ENCODE data around the gene RNLS.
"Not testable (repeated sequence)": the region's sequence is repeated elsewhere in the genome, so short reads cannot be mapped to it uniquely, and the experiment has no call there.

The RNLS gene

DNA sequence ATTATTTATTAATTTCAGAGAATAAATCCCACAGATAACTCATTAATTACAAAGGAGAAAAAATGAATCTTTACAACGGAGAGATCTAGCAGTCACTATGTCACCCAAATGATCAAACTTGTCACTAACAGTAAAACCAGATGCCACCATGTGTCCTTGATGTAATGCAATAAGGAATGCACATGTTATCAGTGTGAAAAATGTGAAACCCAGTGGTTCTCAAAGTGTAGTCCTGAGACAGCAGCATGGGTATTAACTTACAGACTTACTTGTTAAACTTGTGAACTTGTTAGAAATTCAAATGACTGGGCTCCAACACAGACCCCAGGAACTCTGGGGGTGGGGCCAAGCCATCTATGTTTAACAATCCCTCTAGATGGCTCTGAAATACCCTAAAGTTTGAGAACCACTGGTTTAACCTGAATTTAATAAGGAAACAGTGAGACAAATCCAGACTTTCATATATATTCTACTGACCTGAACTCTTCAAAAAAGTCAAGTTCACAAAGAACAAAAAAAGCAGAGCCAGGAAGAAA, 77.4 kb downstream of the RNLS start:
- H3K9ac ChIP-seq (ENCODE audit: low read length) = no peak overlapping the region
- no peaks in the 10 kb centered on the region for H3K36me3 ChIP-seq (ENCODE audit: control insufficient read depth, insufficient read depth, low read length)
- H3K4me3 ChIP-seq (ENCODE audit: low read length) = no peak overlapping the region
- no peaks in the 10 kb centered on the region for H3K27me3 ChIP-seq (ENCODE audit: control insufficient read depth, insufficient read depth, low read length)
- no peaks in the 10 kb centered on the region for H3K4me1 ChIP-seq (ENCODE audit: control insufficient read depth, insufficient read depth, low read length)
- no peak overlapping the region for H3K27ac ChIP-seq (ENCODE audit: low read depth, low read length)

DNA sequence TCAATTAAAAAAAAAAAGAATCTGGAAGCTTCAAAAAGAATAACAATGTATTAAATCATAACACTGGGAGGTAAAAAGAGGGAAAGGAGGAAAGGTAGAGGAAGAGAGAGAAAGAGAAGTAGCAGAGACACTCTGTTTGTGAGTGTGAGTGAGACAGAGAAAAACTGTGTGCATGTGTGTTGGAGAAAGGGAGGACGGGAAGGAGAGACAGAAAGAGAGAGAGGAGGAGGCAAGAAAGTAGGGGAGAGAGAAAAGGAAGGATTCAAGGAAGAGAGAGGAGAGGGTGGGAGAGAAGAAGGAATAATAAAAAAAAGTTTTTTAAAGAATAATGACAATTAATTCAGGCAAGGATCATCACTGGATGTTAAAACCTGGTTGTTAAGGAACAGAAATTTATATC, 77.9 kb downstream of the RNLS start:
- Histone ChIP-seq H3K27me3 (ENCODE audit: control insufficient read depth, insufficient read depth, low read length) (no peaks in the 10 kb centered on the region), H3K4me1 (ENCODE audit: control insufficient read depth, insufficient read depth, low read length) (no peaks in the 10 kb centered on the region), H3K27ac (ENCODE audit: low read depth, low read length) (no peak overlapping the region), H3K36me3 (ENCODE audit: control insufficient read depth, insufficient read depth, low read length) (no peaks in the 10 kb centered on the region), H3K9ac (ENCODE audit: low read length) (no peak overlapping the region), H3K4me3 (ENCODE audit: low read length) (no peak overlapping the region)

DNA sequence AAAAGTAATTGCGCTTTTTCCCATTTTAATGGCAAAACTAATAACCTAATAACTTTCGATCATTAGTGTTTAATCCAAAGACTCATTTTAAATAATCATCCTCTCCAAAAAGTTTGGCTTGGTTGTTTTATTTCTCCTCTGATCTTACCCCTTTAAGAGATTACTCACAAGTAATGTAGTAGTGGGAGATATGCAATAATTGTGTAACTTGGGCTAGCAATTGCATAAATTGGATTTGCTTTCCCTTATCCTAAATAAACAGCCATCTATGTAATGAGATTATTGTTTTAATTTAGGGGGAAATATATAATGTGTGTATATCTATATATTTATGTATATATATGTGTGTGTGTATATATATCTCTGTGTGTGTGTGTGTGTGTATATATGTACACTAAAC, 82.5 kb downstream of the RNLS start:
- H3K4me3 ChIP-seq (ENCODE audit: low read length) = no peak overlapping the region

DNA sequence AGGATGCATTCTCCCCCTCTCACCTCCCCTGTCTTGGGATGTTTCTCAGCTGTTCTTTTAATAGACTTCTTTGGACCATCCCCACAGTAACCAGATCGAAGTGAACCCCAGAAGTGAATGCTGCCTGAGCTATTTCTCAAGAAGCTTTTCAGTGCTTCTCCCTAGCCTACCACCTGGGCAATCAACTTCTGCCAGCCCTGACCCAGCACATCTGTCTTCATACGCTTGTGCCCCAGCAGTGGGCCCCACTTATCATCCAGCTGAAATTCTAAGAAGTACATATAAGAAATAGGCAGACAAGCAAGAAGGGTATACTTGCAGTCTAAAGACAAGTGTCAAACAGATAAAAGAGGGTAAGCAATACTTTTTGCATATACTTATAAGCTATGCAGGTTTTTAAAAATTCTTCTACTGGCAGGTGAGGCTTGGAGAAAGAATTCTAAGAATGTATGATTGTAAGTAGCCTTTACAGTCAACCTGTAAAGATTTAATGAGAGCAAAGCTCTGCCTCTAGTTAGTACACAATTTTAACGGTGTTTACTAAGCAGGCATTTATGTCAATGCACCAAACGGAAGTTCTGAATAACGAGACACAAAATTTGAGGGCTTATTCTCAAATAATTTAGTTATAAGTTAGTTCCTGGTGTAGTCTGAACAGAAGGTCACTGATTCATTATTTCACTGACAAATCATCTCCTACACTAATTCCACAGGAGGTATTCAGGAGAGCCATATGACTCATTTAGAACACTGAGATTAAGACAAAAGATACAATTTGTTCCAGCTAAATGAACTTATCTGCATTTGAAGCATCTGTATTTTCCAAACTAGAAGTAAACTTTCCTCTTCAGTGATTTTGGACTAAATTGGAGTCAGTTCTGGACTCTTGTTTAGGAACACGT, 83.3 kb downstream of the RNLS start:
- H3K27ac ChIP-seq (ENCODE audit: low read depth, low read length) = no peak overlapping the region
- no peaks in the 10 kb centered on the region for H3K36me3 ChIP-seq (ENCODE audit: control insufficient read depth, insufficient read depth, low read length)
- H3K4me3 ChIP-seq (ENCODE audit: low read length) = no peak overlapping the region
- no peaks in the 10 kb centered on the region for H3K27me3 ChIP-seq (ENCODE audit: control insufficient read depth, insufficient read depth, low read length)
- no peak overlapping the region for H3K9ac ChIP-seq (ENCODE audit: low read length)
- no peaks in the 10 kb centered on the region for H3K4me1 ChIP-seq (ENCODE audit: control insufficient read depth, insufficient read depth, low read length)

More for the DNA sequence above, 82.5 kb downstream of the RNLS start:
- Histone ChIP-seq H3K27me3 (ENCODE audit: control insufficient read depth, insufficient read depth, low read length) (no peaks in the 10 kb centered on the region), H3K9ac (ENCODE audit: low read length) (no peak overlapping the region), H3K36me3 (ENCODE audit: control insufficient read depth, insufficient read depth, low read length) (no peaks in the 10 kb centered on the region), H3K27ac (ENCODE audit: low read depth, low read length) (no peak overlapping the region), H3K4me1 (ENCODE audit: control insufficient read depth, insufficient read depth, low read length) (no peaks in the 10 kb centered on the region)

DNA sequence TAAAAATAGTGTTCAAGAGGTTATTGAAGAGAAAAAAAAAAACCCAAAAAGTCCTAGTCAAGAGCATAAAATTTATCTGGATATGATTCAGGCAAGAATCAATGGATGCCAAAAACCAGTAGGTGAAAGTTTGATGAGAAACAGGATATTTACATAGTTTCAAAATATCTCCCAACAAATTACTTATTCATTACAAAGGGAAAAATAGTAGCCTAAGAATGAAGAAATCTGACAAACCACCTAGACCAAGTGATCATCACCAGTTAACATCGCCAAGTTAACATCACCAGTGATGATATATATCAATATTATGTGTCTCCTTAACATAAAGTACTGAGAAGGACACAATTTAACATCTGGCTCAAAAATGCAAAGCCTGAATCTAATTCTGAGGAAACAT, 85.2 kb downstream of the RNLS start:
- H3K36me3 ChIP-seq (ENCODE audit: control insufficient read depth, insufficient read depth, low read length) = no peaks in the 10 kb centered on the region
- H3K27ac ChIP-seq (ENCODE audit: low read depth, low read length) = no peak overlapping the region
- no peaks in the 10 kb centered on the region for H3K4me1 ChIP-seq (ENCODE audit: control insufficient read depth, insufficient read depth, low read length)
- H3K27me3 ChIP-seq (ENCODE audit: control insufficient read depth, insufficient read depth, low read length) = no peaks in the 10 kb centered on the region
- H3K4me3 ChIP-seq (ENCODE audit: low read length) = no peak overlapping the region
- no peak overlapping the region for H3K9ac ChIP-seq (ENCODE audit: low read length)

DNA sequence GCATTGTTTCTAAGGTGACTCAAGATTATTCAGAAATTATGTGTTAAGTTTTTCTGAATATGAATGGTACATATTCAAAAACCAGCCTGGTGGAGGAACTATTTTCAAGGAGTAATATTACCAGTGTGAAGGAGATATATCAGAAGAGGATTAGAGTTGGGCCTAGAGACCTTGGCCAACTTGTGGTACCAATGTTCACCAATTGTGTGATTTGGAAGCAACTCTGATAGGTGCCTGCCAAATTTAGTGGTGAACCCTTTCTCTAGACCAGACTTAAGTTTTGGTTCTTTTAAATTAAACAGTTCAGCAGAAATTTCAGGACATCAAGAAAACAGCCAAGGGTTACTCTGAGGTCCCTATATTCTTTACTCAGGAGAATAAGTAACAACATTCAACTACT, 88.6 kb downstream of the RNLS start:
- Histone ChIP-seq H3K36me3 (ENCODE audit: control insufficient read depth, insufficient read depth, low read length) (no peaks in the 10 kb centered on the region), H3K9ac (ENCODE audit: low read length) (no peak overlapping the region), H3K27me3 (ENCODE audit: control insufficient read depth, insufficient read depth, low read length) (no peaks in the 10 kb centered on the region), H3K4me1 (ENCODE audit: control insufficient read depth, insufficient read depth, low read length) (no peaks in the 10 kb centered on the region), H3K27ac (ENCODE audit: low read depth, low read length) (no peak overlapping the region), H3K4me3 (ENCODE audit: low read length) (no peak overlapping the region)

DNA sequence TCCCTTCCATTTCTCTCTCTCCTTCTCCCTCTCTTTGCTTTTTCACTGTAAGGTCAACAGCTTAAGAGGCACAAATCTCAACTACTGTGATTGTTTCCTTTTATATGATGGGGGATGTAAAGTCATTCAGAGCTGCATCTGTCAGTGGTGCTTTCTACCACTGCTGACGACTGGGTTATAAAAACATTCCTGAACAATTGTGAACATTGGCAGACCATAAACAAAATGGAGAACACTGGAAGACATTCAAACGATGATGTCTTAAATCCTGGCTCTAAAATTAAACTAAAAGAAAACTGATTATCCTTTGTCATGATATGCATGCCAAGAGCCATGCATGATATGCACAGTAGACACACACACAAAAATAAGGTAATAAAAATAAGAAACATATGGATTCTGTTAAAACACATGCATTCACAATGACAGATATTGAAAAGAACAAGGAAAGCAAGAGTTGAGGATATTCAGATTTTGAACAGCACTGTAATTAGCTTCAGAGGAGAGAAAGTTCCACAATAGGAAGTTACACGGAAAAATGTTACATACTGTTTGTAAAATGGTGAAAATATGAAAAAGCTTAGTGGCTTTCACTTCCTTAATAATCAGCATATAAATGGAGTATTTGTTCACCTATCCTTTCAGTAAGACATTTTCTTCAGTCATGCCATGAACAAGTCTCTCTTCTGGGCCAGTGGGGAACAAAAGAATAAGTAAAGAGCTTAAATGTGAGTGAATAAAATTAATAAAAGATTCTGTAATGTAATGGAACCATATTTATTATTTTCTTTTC, 89.2 kb downstream of the RNLS start:
- no peak overlapping the region for H3K9ac ChIP-seq (ENCODE audit: low read length)
- no peak overlapping the region for H3K27ac ChIP-seq (ENCODE audit: low read depth, low read length)
- H3K4me1 ChIP-seq (ENCODE audit: control insufficient read depth, insufficient read depth, low read length) = no peaks in the 10 kb centered on the region
- no peaks in the 10 kb centered on the region for H3K27me3 ChIP-seq (ENCODE audit: control insufficient read depth, insufficient read depth, low read length)
- H3K4me3 ChIP-seq (ENCODE audit: low read length) = no peak overlapping the region
- H3K36me3 ChIP-seq (ENCODE audit: control insufficient read depth, insufficient read depth, low read length) = no peaks in the 10 kb centered on the region

DNA sequence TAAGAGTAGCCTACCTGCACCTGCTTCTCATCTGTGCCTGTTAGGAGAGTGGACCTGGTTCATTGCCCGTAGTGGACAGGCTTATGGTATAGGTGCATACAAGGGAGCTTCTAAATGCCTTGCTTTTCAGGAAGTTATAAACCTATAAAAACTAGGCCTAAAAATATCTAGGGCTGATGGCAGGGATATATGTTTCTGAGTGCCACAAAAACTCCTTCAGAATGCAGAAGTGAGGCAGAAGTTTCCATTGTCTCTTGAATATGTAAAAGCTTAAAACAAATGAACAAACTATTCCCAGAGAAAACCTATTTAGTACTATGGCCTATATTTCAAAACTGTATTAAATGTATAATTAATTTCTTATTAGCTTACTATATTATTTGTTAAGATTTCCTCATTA, 91.8 kb downstream of the RNLS start:
- H3K27me3 ChIP-seq (ENCODE audit: control insufficient read depth, insufficient read depth, low read length) = no peaks in the 10 kb centered on the region
- no peak overlapping the region for H3K9ac ChIP-seq (ENCODE audit: low read length)
- H3K4me3 ChIP-seq (ENCODE audit: low read length) = no peak overlapping the region
- no peak overlapping the region for H3K27ac ChIP-seq (ENCODE audit: low read depth, low read length)
- no peaks in the 10 kb centered on the region for H3K4me1 ChIP-seq (ENCODE audit: control insufficient read depth, insufficient read depth, low read length)
- no peaks in the 10 kb centered on the region for H3K36me3 ChIP-seq (ENCODE audit: control insufficient read depth, insufficient read depth, low read length)

DNA sequence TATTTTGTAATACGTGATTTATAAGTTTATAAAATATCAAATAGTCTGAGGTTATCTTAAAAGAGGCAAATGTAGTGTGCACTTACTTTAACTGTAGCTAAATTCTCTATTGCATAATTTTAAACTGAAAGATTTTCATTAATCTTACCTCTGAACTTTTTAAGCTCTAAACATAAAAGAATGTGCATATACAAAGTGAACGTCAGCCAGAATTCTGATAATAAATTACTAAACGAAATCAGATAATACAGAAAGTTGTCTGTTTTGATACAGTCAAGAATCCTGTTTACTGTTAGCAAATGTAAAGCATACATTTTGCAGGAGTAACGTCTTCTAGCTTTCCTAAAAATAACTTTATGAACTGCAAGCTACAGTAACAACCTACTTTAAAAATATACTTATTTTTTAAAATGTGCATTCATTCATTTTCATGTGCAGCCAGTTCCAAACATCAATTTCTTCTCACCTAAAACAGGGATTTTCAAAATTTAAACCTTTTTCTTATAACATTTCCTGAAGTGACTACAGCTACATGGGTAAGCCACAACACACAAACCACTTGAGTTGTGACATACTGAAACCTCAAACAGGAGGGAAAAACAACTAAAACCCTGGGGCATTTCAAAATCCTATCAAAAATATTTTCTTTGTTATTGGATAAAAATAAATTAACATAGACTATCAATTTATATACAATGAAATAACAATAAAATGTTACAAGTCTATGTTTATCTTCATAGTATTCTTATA, 92.7 kb downstream of the RNLS start:
- Histone ChIP-seq H3K36me3 (ENCODE audit: control insufficient read depth, insufficient read depth, low read length) (no peaks in the 10 kb centered on the region), H3K27ac (ENCODE audit: low read depth, low read length) (no peak overlapping the region), H3K9ac (ENCODE audit: low read length) (no peak overlapping the region), H3K4me3 (ENCODE audit: low read length) (no peak overlapping the region), H3K27me3 (ENCODE audit: control insufficient read depth, insufficient read depth, low read length) (no peaks in the 10 kb centered on the region), H3K4me1 (ENCODE audit: control insufficient read depth, insufficient read depth, low read length) (no peaks in the 10 kb centered on the region)

DNA sequence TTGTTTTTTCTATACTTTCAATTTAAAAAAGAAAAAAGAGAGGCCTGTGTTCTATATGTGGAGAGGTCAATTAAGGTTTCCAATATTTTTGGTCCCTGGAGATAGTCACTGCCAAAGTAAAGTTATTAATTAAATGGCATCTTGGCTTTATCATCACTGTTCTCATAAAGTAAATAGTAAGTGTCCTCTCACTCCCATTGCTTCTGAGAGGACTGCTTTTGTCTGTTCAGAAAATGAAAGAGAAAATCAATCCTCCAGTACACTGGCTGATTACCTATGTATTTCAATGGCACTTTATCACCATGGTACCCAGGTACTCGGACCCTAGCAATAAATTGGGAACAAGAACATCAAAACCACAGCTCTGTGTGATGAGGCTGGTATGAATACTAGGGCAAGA, 94.0 kb downstream of the RNLS start:
- Histone ChIP-seq H3K4me1 (ENCODE audit: control insufficient read depth, insufficient read depth, low read length) (no peaks in the 10 kb centered on the region), H3K27ac (ENCODE audit: low read depth, low read length) (no peak overlapping the region), H3K27me3 (ENCODE audit: control insufficient read depth, insufficient read depth, low read length) (no peaks in the 10 kb centered on the region)

DNA sequence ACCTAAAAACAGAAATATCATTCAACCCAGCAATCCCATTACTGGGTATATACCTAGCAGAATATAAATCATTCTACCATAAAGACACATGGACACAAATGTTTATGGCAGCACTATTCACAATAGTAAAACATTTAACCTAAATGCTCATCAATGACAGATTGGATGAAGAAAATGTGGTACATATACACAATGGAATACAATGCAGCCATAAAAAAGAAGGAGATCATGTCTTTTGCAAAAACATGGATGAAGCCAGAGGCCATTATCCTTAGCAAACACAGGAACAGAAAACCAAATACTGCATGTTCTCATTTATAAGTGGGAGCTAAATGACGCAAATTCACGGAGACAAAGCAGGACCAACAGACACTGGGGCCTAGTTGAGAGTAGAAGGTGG, 96.3 kb downstream of the RNLS start:
- H3K36me3 ChIP-seq (ENCODE audit: control insufficient read depth, insufficient read depth, low read length); H3K4me1 ChIP-seq (ENCODE audit: control insufficient read depth, insufficient read depth, low read length); H3K27ac ChIP-seq (ENCODE audit: low read depth, low read length): not testable (repeated sequence)

More for the DNA sequence above, 94.0 kb downstream of the RNLS start:
- Histone ChIP-seq H3K9ac (ENCODE audit: low read length) (no peak overlapping the region), H3K4me3 (ENCODE audit: low read length) (no peak overlapping the region), H3K36me3 (ENCODE audit: control insufficient read depth, insufficient read depth, low read length) (no peaks in the 10 kb centered on the region)

DNA sequence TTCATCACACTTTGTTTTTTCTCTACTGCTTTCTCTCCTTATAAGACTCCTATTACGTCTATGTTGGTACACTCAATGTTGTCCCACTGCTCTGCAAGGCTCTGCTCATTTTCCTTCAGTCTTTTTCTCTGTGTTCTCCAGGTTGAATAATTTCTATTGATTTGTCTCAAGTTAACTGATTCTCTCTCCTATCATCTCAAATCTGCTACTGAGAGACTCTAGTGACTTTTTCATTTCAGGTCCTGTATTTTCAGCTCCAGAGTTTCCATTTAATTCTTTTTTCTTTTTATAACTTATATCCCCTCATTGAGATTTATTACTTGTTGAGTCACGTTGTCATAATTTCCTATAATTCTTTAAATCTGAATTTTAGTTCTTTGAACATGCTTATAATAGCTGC, 100.9 kb downstream of the RNLS start:
- Histone ChIP-seq H3K4me1 (ENCODE audit: control insufficient read depth, insufficient read depth, low read length) (no peaks in the 10 kb centered on the region), H3K27me3 (ENCODE audit: control insufficient read depth, insufficient read depth, low read length) (no peaks in the 10 kb centered on the region), H3K4me3 (ENCODE audit: low read length) (no peak overlapping the region), H3K9ac (ENCODE audit: low read length) (no peak overlapping the region), H3K36me3 (ENCODE audit: control insufficient read depth, insufficient read depth, low read length) (no peaks in the 10 kb centered on the region), H3K27ac (ENCODE audit: low read depth, low read length) (no peak overlapping the region)

More for the DNA sequence above, 96.3 kb downstream of the RNLS start:
- not testable (repeated sequence) for H3K27me3 ChIP-seq (ENCODE audit: control insufficient read depth, insufficient read depth, low read length); H3K9ac ChIP-seq (ENCODE audit: low read length); H3K4me3 ChIP-seq (ENCODE audit: low read length)

All from rectal smooth muscle tissue (tissue), 1 donor.